NCI-H1092 treated with DMSO at 0.1 percent for 48 hours (cell line): ENCODE measurements around the gene RDX.
"Not testable (repeated sequence)": the region's sequence is repeated elsewhere in the genome, so short reads cannot be mapped to it uniquely, and the experiment has no call there.

Experiments used
- DNase-seq: peaks from one replicate; lab custom pipeline; 2025; lab: John Stamatoyannopoulos, UW

RDX gene

GRCh38 chr11:110200241-110200640 is 96.2 kb downstream of the RDX start:
- no peak for DNase-seq

GRCh38 chr11:110199184-110199981 is 97.0 kb downstream of the RDX start:
- DNase-seq = no peak

- DNase-seq = no peak
Measured at GRCh38 chr11:110198031-110198729, 98.2 kb downstream of the RDX start.

DNA sequence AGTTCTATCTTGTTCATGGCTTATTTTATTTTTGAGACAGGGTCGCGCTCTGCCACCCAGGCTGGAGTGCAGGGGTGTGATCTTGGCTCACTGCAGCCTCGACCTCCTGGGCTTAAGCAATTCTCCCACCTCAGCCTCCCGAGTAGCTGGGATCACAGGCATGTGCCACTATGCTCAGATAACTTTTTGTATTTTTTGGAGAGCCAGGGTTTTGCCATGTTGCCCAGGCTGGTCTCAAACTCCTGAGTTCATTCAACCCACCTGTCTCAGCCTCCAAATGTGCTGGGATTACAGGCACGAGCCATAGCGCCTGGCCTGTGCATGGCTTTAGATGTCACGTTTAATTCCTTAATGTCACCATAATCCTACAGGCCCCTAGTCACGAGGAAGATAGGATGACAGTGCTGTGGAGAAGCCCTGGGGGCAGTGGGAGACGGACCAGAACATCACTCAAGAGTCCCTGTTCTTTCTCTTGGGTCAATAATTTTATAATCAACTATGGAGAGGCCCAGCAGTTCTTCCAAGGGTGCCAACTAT is 99.5 kb downstream of the RDX start:
- DNase-seq = no peak

GRCh38 chr11:110196241-110196754 is 100.1 kb downstream of the RDX start:
- DNase-seq = no peak

DNA sequence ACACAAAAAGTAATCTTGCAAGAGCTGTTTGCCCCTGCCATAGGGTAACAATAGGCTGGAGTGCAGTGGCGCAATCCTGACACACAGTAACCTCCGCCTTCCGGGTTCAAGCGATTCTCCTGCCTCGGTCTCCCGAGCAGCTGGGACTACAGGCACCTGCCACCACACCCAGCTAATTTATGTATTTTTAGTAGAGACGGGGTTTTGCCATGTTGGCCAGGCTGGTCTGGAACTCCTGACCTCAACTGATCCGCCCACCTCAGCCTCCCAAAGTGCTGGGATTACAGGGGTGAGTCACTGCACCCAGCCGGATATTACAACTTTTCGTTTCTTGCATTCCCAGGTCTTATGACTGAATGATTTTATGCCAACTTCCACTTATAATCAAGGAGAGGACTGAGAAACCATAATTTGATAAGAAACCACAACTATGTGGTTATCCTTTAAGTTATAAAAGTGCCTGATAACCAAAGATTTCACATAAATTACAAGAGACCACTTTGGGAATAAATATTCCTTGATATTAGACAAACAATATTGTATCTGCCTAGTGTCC is 102.1 kb downstream of the RDX start:
- not testable (repeated sequence) for DNase-seq

- DNase-seq = not testable (repeated sequence)
Measured at GRCh38 chr11:110192604-110193282, 103.7 kb downstream of the RDX start.

GRCh38 chr11:110190885-110191284 is 105.5 kb downstream of the RDX start:
- DNase-seq = no peak

GRCh38 chr11:110187731-110188130 is 108.7 kb downstream of the RDX start:
- DNase-seq = no peak

- no peak for DNase-seq
Measured at GRCh38 chr11:110186867-110187266, 109.5 kb downstream of the RDX start.

GRCh38 chr11:110186456-110186855 is 110.0 kb downstream of the RDX start:
- no peak for DNase-seq

GRCh38 chr11:110185599-110185998 is 110.8 kb downstream of the RDX start:
- no peak for DNase-seq

DNA sequence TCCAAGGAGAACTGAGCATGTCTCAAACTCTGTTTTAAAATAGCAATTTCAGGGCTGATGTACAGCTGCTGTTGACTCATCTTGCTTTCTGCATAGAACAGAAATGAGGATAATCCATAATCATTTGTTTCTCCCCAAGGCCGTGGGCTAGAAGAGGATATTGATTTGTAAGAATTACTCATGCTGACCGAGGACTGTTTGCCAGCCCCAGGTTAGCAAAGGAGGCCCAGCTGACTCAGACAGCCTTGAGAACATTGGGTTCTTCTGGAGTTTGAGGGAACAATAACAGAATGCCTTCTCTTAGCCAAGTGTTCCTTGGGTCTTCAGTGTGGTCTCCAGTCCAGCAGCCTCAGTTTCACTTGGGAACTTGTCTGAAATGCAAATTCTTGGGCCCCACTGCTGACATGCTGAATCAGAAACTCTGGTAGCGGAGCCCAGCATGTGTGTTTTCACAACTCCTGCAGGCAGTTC is 111.3 kb downstream of the RDX start:
- no peak for DNase-seq

DNA sequence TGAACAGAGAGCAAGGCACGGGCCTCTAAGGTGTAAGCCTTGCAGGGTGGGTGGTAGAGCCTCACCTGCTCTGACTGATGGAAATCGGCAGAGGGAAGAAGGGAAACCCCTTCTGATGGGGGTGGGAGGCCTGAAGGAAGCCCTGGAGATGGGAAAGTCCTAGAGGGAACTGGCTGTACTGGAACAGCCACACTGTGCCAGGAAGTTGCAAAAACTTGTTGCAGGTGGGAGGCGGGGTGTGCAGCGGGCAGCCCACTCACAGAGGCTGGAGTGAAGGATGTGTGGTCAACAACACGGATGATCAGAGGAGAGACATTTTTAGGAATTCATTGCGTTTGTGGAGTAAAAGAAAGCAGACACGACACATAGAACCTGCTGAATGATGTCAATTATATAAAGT is 112.0 kb downstream of the RDX start:
- no peak for DNase-seq

DNA sequence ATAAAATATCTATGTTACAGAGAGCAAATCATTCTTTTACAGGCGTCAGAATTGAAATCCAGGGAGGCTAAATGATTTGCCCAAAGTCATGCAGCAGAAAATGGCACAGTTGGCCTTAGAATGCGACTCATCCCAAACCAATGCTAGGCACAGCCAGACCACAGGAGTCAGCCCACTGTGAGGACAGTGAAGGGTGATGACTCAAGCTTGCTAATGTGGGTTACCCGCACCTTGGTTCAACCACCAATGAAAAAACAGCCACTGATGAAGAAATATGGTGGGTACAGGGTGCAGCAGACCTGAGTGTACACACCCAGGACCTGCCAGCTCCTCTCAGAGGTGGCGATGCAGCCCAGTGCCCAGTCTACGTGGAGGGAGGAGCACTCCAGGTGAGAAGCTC is 113.5 kb downstream of the RDX start:
- DNase-seq = no peak

GRCh38 chr11:110179064-110179463 is 117.3 kb downstream of the RDX start:
- no peak for DNase-seq

DNA sequence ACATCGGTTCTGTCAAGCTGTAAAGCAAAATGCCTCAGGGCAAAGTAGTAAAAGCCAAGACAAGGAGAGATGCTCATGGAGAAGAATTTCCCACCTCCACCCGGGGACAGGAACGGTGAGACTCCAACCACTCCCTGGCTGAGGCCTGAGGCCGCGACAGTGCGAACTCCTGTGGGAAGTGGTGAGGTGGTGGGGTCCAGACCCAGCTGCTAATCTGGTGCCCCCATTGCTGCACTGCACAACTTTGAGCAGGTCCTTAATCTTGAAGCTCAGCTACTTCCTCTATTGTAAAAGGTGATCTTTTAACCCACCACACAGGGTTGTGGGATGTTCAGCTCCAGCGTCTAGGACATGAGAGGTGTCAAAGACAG is 119.3 kb downstream of the RDX start:
- DNase-seq = no peak

GRCh38 chr11:110176366-110177085 is 119.9 kb downstream of the RDX start:
- no peak for DNase-seq

DNA sequence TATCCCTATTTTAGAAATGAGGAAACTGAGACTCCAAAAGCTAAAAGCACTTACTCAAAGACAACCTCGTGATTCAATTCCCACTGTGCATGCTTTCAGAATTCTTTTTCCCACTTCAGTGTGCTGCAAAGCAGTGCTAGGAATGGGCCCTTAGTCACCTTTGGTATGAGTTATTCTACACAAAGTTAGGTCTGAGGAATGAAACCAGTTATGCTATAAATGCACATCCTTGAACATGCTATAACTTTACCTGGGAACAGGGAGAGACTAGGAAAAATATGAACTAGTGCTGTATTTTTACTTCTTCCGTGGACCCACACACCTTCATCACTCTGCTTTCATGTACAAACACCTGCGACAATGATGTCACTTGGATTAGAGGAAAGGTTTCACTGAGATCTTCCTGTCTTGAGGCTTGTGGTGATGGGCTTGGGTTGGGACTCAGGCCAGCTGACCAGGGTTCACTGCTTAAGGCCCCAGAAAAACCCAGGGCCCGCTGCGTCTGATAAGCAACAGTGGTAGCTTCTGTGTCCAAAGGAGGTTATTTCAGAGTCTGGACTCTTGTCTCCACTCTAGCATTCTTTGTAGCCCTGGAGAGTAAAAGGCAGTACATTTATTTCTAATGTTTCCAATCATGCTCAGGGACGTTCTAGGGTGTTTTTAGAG is 121.6 kb downstream of the RDX start:
- peak; percentile 41 for DNase-seq

- DNase-seq = peak; percentile 33
Measured at GRCh38 chr11:110173811-110174644, 122.4 kb downstream of the RDX start.
